ENCODE measurements around the gene FBXO47. TPM values are rescaled to one million over a fixed set of nuclear protein-coding genes. Genes with fewer than 3 reads are reported as not detected.

Gene FBXO47
- total RNA-seq, 1 experiment from 2014 or later = not detected

GRCh38 chr17:39014795-39015545 lies 47.8 kb upstream of the FBXO47 start:
- POLR2A ChIA-PET (ENCODE audit: low non-redundant PET) = no interaction called here
- CTCF ChIA-PET = no interaction called here
- intact Hi-C loops (cut with micrococcal nuclease; ENCODE audit: unreplicated experiment) = no loop called here
- no TSS peak for BruUV-seq (replicated peaks)
- Histone ChIP-seq H3K4me1 (ENCODE audit: insufficient read depth, low read length, poor library complexity, severe bottlenecking) (no peaks in the 10 kb centered on the region), H3K9me3 (ENCODE audit: low read depth, low read length, poor library complexity, severe bottlenecking) (no peaks in the 10 kb centered on the region), H3K36me3 (ENCODE audit: insufficient read depth, low read length, poor library complexity, severe bottlenecking) (no peaks in the 10 kb centered on the region), H3K27me3 (replicated peaks; ENCODE audit: insufficient read depth, low read depth, low read length, poor library complexity) (no peaks in the 10 kb centered on the region), H3K4me3 (ENCODE audit: low read depth, low read length, poor library complexity, severe bottlenecking) (no peak overlapping the region), H3K27ac (ENCODE audit: low read depth, low read length, poor library complexity, severe bottlenecking) (no peak overlapping the region)
- TF ChIP-seq EZH2 (IDR thresholded peaks at IDR 0.05; ENCODE audit: borderline replicate concordance, low read depth, low read length, poor library complexity, severe bottlenecking) (no peak), CTCF (conservative IDR thresholded peaks at IDR 0.05; ENCODE audit: low read depth, low read length) (no peak)
- no peak for DNase-seq (ENCODE audit: low spot score)

- intact Hi-C loops (cut with micrococcal nuclease; ENCODE audit: unreplicated experiment) = no loop called here
- Histone ChIP-seq H3K4me1 (ENCODE audit: insufficient read depth, low read length, poor library complexity, severe bottlenecking) (no peaks in the 10 kb centered on the region), H3K36me3 (ENCODE audit: insufficient read depth, low read length, poor library complexity, severe bottlenecking) (no peaks in the 10 kb centered on the region), H3K4me3 (ENCODE audit: low read depth, low read length, poor library complexity, severe bottlenecking) (no peak overlapping the region), H3K27me3 (replicated peaks; ENCODE audit: insufficient read depth, low read depth, low read length, poor library complexity) (no peaks in the 10 kb centered on the region), H3K27ac (ENCODE audit: low read depth, low read length, poor library complexity, severe bottlenecking) (no peak overlapping the region), H3K9me3 (ENCODE audit: low read depth, low read length, poor library complexity, severe bottlenecking) (no peaks in the 10 kb centered on the region)
- TF ChIP-seq CTCF (conservative IDR thresholded peaks at IDR 0.05; ENCODE audit: low read depth, low read length) (no peak), EZH2 (IDR thresholded peaks at IDR 0.05; ENCODE audit: borderline replicate concordance, low read depth, low read length, poor library complexity, severe bottlenecking) (no peak)
- CTCF ChIA-PET = no interaction called here
- no TSS peak for BruUV-seq (replicated peaks)
- POLR2A ChIA-PET (ENCODE audit: low non-redundant PET) = no interaction called here
- DNase-seq (ENCODE audit: low spot score) = peak; percentile 42
These were observed 47.0 kb upstream of the FBXO47 start for GRCh38 chr17:39014044-39014794.

GRCh38 chr17:39012725-39013124 lies 45.5 kb upstream of the FBXO47 start:
- intact Hi-C loops (cut with micrococcal nuclease; ENCODE audit: unreplicated experiment) = no loop called here
- TF ChIP-seq EZH2 (IDR thresholded peaks at IDR 0.05; ENCODE audit: borderline replicate concordance, low read depth, low read length, poor library complexity, severe bottlenecking) (no peak), CTCF (conservative IDR thresholded peaks at IDR 0.05; ENCODE audit: low read depth, low read length) (no peak)
- H3K4me1 ChIP-seq (ENCODE audit: insufficient read depth, low read length, poor library complexity, severe bottlenecking) = no peaks in the 10 kb centered on the region
- H3K4me3 ChIP-seq (ENCODE audit: low read depth, low read length, poor library complexity, severe bottlenecking) = no peak overlapping the region
- DNase-seq (ENCODE audit: low spot score) = no peak
- H3K36me3 ChIP-seq (ENCODE audit: insufficient read depth, low read length, poor library complexity, severe bottlenecking) = no peaks in the 10 kb centered on the region
- H3K27me3 ChIP-seq (replicated peaks; ENCODE audit: insufficient read depth, low read depth, low read length, poor library complexity) = no peaks in the 10 kb centered on the region
- H3K27ac ChIP-seq (ENCODE audit: low read depth, low read length, poor library complexity, severe bottlenecking) = no peak overlapping the region
- ChIA-PET POLR2A (ENCODE audit: low non-redundant PET) (no interaction called here), CTCF (no interaction called here)
- BruUV-seq (replicated peaks) = no TSS peak
- no peaks in the 10 kb centered on the region for H3K9me3 ChIP-seq (ENCODE audit: low read depth, low read length, poor library complexity, severe bottlenecking)

All from A673 (cell line).